A549 (cell line): ENCODE measurements around the gene CUL4A.

Experiments
- CTCF ChIP-seq: fragments of >200 bp; sonication (Bioruptor Twin); formaldehyde crosslinking; IDR thresholded peaks from 3 replicates; pipeline ENCODE4 v1.5.1; 2016
- EP300 ChIP-seq, 2 experiments: fragments of >200 bp; sonication (Bioruptor Twin); formaldehyde crosslinking; IDR thresholded peaks; 2 replicates in 1 of 2; 3 replicates in 1 of 2; pipeline ENCODE4 v1.6.1; 2016 to 2017
- ESRRA ChIP-seq: fragments of 150-350 bp; IDR thresholded peaks from 2 replicates; pipeline ENCODE4 v1.6.1; 2014; ENCODE audit warnings: mild to moderate bottlenecking, low read length, borderline replicate concordance
- KDM5A ChIP-seq: fragments of 200-600 bp; sonication (generic); IDR thresholded peaks from 2 replicates; pipeline ENCODE4 v1.6.1; 2016; ENCODE audit warnings: antibody characterized with exemption, mild to moderate bottlenecking
- POLR2A ChIP-seq: IDR thresholded peaks from 2 replicates; pipeline ENCODE4 v1.6.1; 2012; ENCODE audit warnings: mild to moderate bottlenecking, low read length
- RAD21 ChIP-seq, 2 experiments: fragments of >200 bp in 1 of 2; sonication (Bioruptor Twin) in 1 of 2; formaldehyde crosslinking in 1 of 2; IDR thresholded peaks in 1 of 2; conservative IDR thresholded peaks in 1 of 2; 2 replicates in 1 of 2; 3 replicates in 1 of 2; pipeline ENCODE4 v1.6.1; 2012 to 2018; ENCODE audit warnings: inconsistent platforms in 1 of 2
- REST ChIP-seq: fragments of 200-600 bp; sonication (generic); IDR thresholded peaks from 2 replicates; pipeline ENCODE4 v1.6.1; 2016; ENCODE audit warnings: antibody characterized with exemption, mild to moderate bottlenecking, moderate library complexity
- USF2 ChIP-seq: fragments of 450-650 bp; IDR thresholded peaks from 2 replicates; pipeline ENCODE4 v1.6.1; 2014; ENCODE audit warnings: antibody characterized with exemption

GRCh38 chr13:113166681-113167080 lies 42.7 kb upstream of the CUL4A start:
- TF ChIP-seq ESRRA (no peak), POLR2A (no peak), CTCF (no peak), KDM5A (no peak), REST (no peak), EP300 (IDR thresholded peaks at IDR 0.05) (no peak), RAD21 (conservative IDR thresholded peaks at IDR 0.05 in 1 of 2, IDR thresholded peaks at IDR 0.05 in 1 of 2) (no peak), USF2 (no peak)
